ENCODE measurements around the gene LAMA4. TPM values are rescaled to one million over a fixed set of nuclear protein-coding genes. Genes with fewer than 3 reads are reported as not detected.

The LAMA4 gene
- polyA plus RNA-seq, 1 donor from 2014 or later = 0.69 TPM

GRCh38 chr6:112210852-112211251, 43.5 kb downstream of the LAMA4 start:
- Histone ChIP-seq H3K79me2 (replicated peaks; ENCODE audit: insufficient read depth, low read length) (no peaks in the 10 kb centered on the region), H3K9me3 (ENCODE audit: low read length) (no peaks in the 10 kb centered on the region), H3F3A (ENCODE audit: insufficient read depth, low read length, poor library complexity, severe bottlenecking) (no peaks in the 10 kb centered on the region), H3K4me3 (ENCODE audit: low read length) (no peak overlapping the region), H3K27ac (ENCODE audit: low read length) (no peak overlapping the region), H3K27me3 (ENCODE audit: insufficient read depth, low read depth, low read length) (no peaks in the 10 kb centered on the region), H4K20me1 (ENCODE audit: insufficient read depth) (no peaks in the 10 kb centered on the region), H3K36me3 (ENCODE audit: insufficient read depth, low read length) (no peaks in the 10 kb centered on the region), H3K9me2 (ENCODE audit: insufficient read depth, low read length) (no peaks in the 10 kb centered on the region), H3K4me2 (ENCODE audit: low read length) (no peak overlapping the region), H2AFZ (ENCODE audit: low read depth, low read length) (no peak overlapping the region), H3K9ac (ENCODE audit: low read length) (no peak overlapping the region)
- TF ChIP-seq RAD21 (conservative IDR thresholded peaks at IDR 0.05) (no peak), EP300 (conservative IDR thresholded peaks at IDR 0.05; ENCODE audit: poor library complexity, severe bottlenecking) (no peak), MXI1 (conservative IDR thresholded peaks at IDR 0.05; ENCODE audit: poor library complexity, severe bottlenecking) (no peak), CTCF (IDR thresholded peaks at IDR 0.05; ENCODE audit: poor library complexity, severe bottlenecking) (no peak), TAF1 (IDR thresholded peaks at IDR 0.05; ENCODE audit: low read depth) (no peak), SMC3 (conservative IDR thresholded peaks at IDR 0.05; ENCODE audit: poor library complexity) (no peak), POLR2AphosphoS5 (IDR thresholded peaks at IDR 0.05) (no peak), EZH2 (IDR thresholded peaks at IDR 0.05; ENCODE audit: borderline replicate concordance, insufficient read depth, low read length, poor library complexity, severe bottlenecking) (no peak)
- TF ChIP-seq, protein P1, sequence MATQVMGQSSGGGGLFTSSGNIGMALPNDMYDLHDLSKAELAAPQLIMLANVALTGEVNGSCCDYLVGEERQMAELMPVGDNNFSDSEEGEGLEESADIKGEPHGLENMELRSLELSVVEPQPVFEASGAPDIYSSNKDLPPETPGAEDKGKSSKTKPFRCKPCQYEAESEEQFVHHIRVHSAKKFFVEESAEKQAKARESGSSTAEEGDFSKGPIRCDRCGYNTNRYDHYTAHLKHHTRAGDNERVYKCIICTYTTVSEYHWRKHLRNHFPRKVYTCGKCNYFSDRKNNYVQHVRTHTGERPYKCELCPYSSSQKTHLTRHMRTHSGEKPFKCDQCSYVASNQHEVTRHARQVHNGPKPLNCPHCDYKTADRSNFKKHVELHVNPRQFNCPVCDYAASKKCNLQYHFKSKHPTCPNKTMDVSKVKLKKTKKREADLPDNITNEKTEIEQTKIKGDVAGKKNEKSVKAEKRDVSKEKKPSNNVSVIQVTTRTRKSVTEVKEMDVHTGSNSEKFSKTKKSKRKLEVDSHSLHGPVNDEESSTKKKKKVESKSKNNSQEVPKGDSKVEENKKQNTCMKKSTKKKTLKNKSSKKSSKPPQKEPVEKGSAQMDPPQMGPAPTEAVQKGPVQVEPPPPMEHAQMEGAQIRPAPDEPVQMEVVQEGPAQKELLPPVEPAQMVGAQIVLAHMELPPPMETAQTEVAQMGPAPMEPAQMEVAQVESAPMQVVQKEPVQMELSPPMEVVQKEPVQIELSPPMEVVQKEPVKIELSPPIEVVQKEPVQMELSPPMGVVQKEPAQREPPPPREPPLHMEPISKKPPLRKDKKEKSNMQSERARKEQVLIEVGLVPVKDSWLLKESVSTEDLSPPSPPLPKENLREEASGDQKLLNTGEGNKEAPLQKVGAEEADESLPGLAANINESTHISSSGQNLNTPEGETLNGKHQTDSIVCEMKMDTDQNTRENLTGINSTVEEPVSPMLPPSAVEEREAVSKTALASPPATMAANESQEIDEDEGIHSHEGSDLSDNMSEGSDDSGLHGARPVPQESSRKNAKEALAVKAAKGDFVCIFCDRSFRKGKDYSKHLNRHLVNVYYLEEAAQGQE (IDR thresholded peaks at IDR 0.05; ENCODE audit: borderline replicate concordance) = no peak

GRCh38 chr6:112209131-112209530, 45.2 kb downstream of the LAMA4 start:
- Histone ChIP-seq H3K36me3 (ENCODE audit: insufficient read depth, low read length) (no peaks in the 10 kb centered on the region), H3K27ac (ENCODE audit: low read length) (no peak overlapping the region)
- TF ChIP-seq RAD21 (conservative IDR thresholded peaks at IDR 0.05) (no peak), CTCF (IDR thresholded peaks at IDR 0.05; ENCODE audit: poor library complexity, severe bottlenecking) (no peak), TAF1 (IDR thresholded peaks at IDR 0.05; ENCODE audit: low read depth) (no peak), EP300 (conservative IDR thresholded peaks at IDR 0.05; ENCODE audit: poor library complexity, severe bottlenecking) (no peak), MXI1 (conservative IDR thresholded peaks at IDR 0.05; ENCODE audit: poor library complexity, severe bottlenecking) (no peak), SMC3 (conservative IDR thresholded peaks at IDR 0.05; ENCODE audit: poor library complexity) (no peak), POLR2AphosphoS5 (IDR thresholded peaks at IDR 0.05) (no peak), EZH2 (IDR thresholded peaks at IDR 0.05; ENCODE audit: borderline replicate concordance, insufficient read depth, low read length, poor library complexity, severe bottlenecking) (no peak)
- TF ChIP-seq, protein P1 (IDR thresholded peaks at IDR 0.05; ENCODE audit: borderline replicate concordance) = no peak

More at GRCh38 chr6:112209131-112209530, 45.2 kb downstream of the LAMA4 start:
- Histone ChIP-seq H3K27me3 (ENCODE audit: insufficient read depth, low read depth, low read length) (no peaks in the 10 kb centered on the region), H3K9me3 (ENCODE audit: low read length) (no peaks in the 10 kb centered on the region), H3K79me2 (replicated peaks; ENCODE audit: insufficient read depth, low read length) (no peaks in the 10 kb centered on the region), H2AFZ (ENCODE audit: low read depth, low read length) (no peak overlapping the region), H3K4me2 (ENCODE audit: low read length) (no peak overlapping the region), H3F3A (ENCODE audit: insufficient read depth, low read length, poor library complexity, severe bottlenecking) (no peaks in the 10 kb centered on the region), H4K20me1 (ENCODE audit: insufficient read depth) (no peaks in the 10 kb centered on the region), H3K9ac (ENCODE audit: low read length) (no peak overlapping the region), H3K9me2 (ENCODE audit: insufficient read depth, low read length) (no peaks in the 10 kb centered on the region), H3K4me3 (ENCODE audit: low read length) (no peak overlapping the region)
